ENCODE results near the gene PLEKHA8.

Gene PLEKHA8

GRCh38 chr7:30148951-30149459, 120.8 kb downstream of the PLEKHA8 start:
- no peak for TF ChIP-seq NFIC (IDR thresholded peaks at IDR 0.05)
- no peak for TF ChIP-seq USF1 (IDR thresholded peaks at IDR 0.05)
- TF ChIP-seq EGR1 (IDR thresholded peaks at IDR 0.05), result no peak
- no peak for TF ChIP-seq ZBTB7A (IDR thresholded peaks at IDR 0.05; ENCODE audit: low read depth)
- no peak for TF ChIP-seq EP300 (IDR thresholded peaks at IDR 0.05; ENCODE audit: borderline replicate concordance)
- TF ChIP-seq TCF12 (IDR thresholded peaks at IDR 0.05; ENCODE audit: low read depth), result no peak

- TF ChIP-seq REST (IDR thresholded peaks at IDR 0.05; ENCODE audit: low read depth) (no peak), TCF12 (IDR thresholded peaks at IDR 0.05; ENCODE audit: low read depth) (no peak), FOXM1 (IDR thresholded peaks at IDR 0.05; ENCODE audit: borderline replicate concordance, low read depth) (no peak), YY1 (IDR thresholded peaks at IDR 0.05; ENCODE audit: low read depth) (no peak), TEAD4 (IDR thresholded peaks at IDR 0.05) (no peak), MAX (IDR thresholded peaks at IDR 0.05) (no peak), NFIC (IDR thresholded peaks at IDR 0.05) (no peak), USF1 (IDR thresholded peaks at IDR 0.05) (no peak), ZBTB7A (IDR thresholded peaks at IDR 0.05; ENCODE audit: low read depth) (no peak), EP300 (IDR thresholded peaks at IDR 0.05; ENCODE audit: borderline replicate concordance) (no peak), CEBPB (IDR thresholded peaks at IDR 0.05) (no peak), EGR1 (IDR thresholded peaks at IDR 0.05) (no peak), TAF1 (IDR thresholded peaks at IDR 0.05; ENCODE audit: low read depth) (no peak), CREB1 (IDR thresholded peaks at IDR 0.05; ENCODE audit: low read depth) (no peak), RAD21 (IDR thresholded peaks at IDR 0.05; ENCODE audit: low read depth) (no peak)
Observed at GRCh38 chr7:30149640-30150272, 121.5 kb downstream of the PLEKHA8 start.

GRCh38 chr7:30150711-30151110, 122.5 kb downstream of the PLEKHA8 start:
- no peak for TF ChIP-seq TCF12 (IDR thresholded peaks at IDR 0.05; ENCODE audit: low read depth)
- TF ChIP-seq CREB1 (IDR thresholded peaks at IDR 0.05; ENCODE audit: low read depth), result no peak
- TF ChIP-seq EGR1 (IDR thresholded peaks at IDR 0.05), result no peak
- TF ChIP-seq YY1 (IDR thresholded peaks at IDR 0.05; ENCODE audit: low read depth), result no peak

- TF ChIP-seq RAD21 (IDR thresholded peaks at IDR 0.05; ENCODE audit: low read depth) (no peak), FOXM1 (IDR thresholded peaks at IDR 0.05; ENCODE audit: borderline replicate concordance, low read depth) (no peak), TCF12 (IDR thresholded peaks at IDR 0.05; ENCODE audit: low read depth) (no peak), TEAD4 (IDR thresholded peaks at IDR 0.05) (no peak), EP300 (IDR thresholded peaks at IDR 0.05; ENCODE audit: borderline replicate concordance) (no peak), MAX (IDR thresholded peaks at IDR 0.05) (no peak), TAF1 (IDR thresholded peaks at IDR 0.05; ENCODE audit: low read depth) (no peak), NFIC (IDR thresholded peaks at IDR 0.05) (no peak), ZBTB7A (IDR thresholded peaks at IDR 0.05; ENCODE audit: low read depth) (no peak), USF1 (IDR thresholded peaks at IDR 0.05) (no peak), REST (IDR thresholded peaks at IDR 0.05; ENCODE audit: low read depth) (no peak), CEBPB (IDR thresholded peaks at IDR 0.05) (no peak), YY1 (IDR thresholded peaks at IDR 0.05; ENCODE audit: low read depth) (no peak)
Observed at GRCh38 chr7:30154111-30154587, 125.9 kb downstream of the PLEKHA8 start.

- no peak for TF ChIP-seq FOXM1 (IDR thresholded peaks at IDR 0.05; ENCODE audit: borderline replicate concordance, low read depth)
- TF ChIP-seq NFIC (IDR thresholded peaks at IDR 0.05), result no peak
- TF ChIP-seq TAF1 (IDR thresholded peaks at IDR 0.05; ENCODE audit: low read depth), result no peak
- TF ChIP-seq EGR1 (IDR thresholded peaks at IDR 0.05), result no peak
- TF ChIP-seq TCF12 (IDR thresholded peaks at IDR 0.05; ENCODE audit: low read depth), result no peak
- TF ChIP-seq TEAD4 (IDR thresholded peaks at IDR 0.05), result no peak
- no peak for TF ChIP-seq EP300 (IDR thresholded peaks at IDR 0.05; ENCODE audit: borderline replicate concordance)
- TF ChIP-seq MAX (IDR thresholded peaks at IDR 0.05), result no peak
Observed at GRCh38 chr7:30155481-30155880, 127.3 kb downstream of the PLEKHA8 start.

Data from Ishikawa (cell line).